A549 (cell line): ENCODE data around the gene FBXL7.

Source experiments
- CHD4 ChIP-seq: fragments of 200-600 bp; sonication (generic); IDR thresholded peaks from 2 replicates; pipeline ENCODE4 v1.6.1; 2016; ENCODE audit warnings: antibody characterized with exemption, mild to moderate bottlenecking, borderline replicate concordance
- TF ChIP-seq, protein P1 (sequence below): fragments of >200 bp; sonication (Bioruptor Twin); formaldehyde crosslinking; IDR thresholded peaks from 3 replicates; pipeline ENCODE4 v1.5.1; 2016

DNA sequence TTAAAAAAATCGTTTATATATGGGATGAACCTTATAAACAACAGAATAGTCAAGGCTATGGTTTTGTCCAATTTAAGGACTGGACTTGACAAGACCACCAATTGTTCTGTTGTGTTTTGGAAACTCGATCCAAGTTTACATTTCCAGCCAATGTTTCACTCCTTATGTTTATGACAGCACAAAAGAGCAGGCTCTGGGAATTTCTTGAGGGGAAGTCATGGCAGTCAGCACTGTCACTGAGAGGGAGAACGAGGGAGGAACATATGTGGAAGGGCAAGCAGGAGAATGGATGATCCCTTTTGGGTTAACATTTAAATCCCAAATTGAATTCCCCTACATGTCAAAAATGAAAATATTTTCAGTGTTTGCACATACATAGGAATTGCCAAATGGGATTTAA is 387.1 kb downstream of the FBXL7 start:
- TF ChIP-seq, protein P1, sequence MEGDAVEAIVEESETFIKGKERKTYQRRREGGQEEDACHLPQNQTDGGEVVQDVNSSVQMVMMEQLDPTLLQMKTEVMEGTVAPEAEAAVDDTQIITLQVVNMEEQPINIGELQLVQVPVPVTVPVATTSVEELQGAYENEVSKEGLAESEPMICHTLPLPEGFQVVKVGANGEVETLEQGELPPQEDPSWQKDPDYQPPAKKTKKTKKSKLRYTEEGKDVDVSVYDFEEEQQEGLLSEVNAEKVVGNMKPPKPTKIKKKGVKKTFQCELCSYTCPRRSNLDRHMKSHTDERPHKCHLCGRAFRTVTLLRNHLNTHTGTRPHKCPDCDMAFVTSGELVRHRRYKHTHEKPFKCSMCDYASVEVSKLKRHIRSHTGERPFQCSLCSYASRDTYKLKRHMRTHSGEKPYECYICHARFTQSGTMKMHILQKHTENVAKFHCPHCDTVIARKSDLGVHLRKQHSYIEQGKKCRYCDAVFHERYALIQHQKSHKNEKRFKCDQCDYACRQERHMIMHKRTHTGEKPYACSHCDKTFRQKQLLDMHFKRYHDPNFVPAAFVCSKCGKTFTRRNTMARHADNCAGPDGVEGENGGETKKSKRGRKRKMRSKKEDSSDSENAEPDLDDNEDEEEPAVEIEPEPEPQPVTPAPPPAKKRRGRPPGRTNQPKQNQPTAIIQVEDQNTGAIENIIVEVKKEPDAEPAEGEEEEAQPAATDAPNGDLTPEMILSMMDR, result no peak
- TF ChIP-seq CHD4, result no peak
